ENCODE results near the gene CACNA1C.

DNA sequence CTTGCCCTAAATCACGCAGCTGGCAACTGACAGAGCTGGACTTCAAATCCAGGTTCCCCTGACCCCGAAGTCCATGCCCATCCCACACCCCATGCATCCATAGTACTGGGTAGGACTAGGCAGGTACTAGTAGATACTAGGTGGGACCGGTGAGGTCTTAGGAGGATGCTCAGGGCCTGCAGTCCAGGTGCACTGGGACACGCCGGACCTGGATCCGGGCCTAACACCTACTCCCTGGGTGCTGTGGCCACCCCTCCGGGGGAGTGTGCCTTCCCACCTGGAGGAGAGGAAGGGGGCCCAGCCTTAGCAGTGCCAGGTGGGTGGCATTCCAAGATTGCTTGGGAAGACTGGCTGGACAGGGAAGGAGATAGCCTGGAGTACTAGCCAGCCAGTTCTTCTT, 64.8 kb downstream of the CACNA1C start:
- TF ChIP-seq TAF1 (IDR thresholded peaks at IDR 0.05; ENCODE audit: low read depth, low read length) (no peak), POLR2AphosphoS5 (IDR thresholded peaks at IDR 0.05; ENCODE audit: low read depth, low read length) (no peak), POU2F2 (IDR thresholded peaks at IDR 0.05; ENCODE audit: low read depth, low read length) (no peak), POLR2A (IDR thresholded peaks at IDR 0.05; ENCODE audit: low read depth, low read length) (no peak)

All from GM12891 (cell line).